Measurements from ENCODE around the gene ARL5A.

Gene ARL5A

DNA sequence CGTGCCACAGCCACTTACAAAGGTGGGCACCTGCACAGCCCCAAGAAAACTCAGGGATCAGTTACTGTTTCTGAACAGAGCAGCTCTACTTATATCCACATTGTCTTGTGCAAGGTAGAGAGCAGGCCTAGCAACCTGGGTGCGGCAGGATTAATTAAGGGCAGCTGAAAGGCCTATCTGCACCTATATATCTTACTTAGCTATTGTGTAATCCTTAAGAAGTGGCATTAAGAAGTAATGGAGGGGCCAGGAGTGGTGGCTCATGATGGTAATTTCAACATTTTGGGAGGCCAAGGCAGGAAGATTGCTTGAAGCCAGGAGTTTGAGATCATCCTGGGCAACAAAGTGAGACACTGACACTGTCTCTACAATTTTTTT is 12.8 kb upstream of the ARL5A start:
- DNase-seq (ENCODE audit: insufficient read length, low spot score) (no peak), FAIRE-seq (peak; percentile 66)

GRCh38 chr2:151840216-151841046 is 12.2 kb upstream of the ARL5A start:
- no peak for DNase-seq (ENCODE audit: insufficient read length, low spot score)
- FAIRE-seq, result peak; percentile 99

GRCh38 chr2:151837926-151838325 is 9.7 kb upstream of the ARL5A start:
- FAIRE-seq, result no peak
- no peak for DNase-seq (ENCODE audit: insufficient read length, low spot score)

DNA sequence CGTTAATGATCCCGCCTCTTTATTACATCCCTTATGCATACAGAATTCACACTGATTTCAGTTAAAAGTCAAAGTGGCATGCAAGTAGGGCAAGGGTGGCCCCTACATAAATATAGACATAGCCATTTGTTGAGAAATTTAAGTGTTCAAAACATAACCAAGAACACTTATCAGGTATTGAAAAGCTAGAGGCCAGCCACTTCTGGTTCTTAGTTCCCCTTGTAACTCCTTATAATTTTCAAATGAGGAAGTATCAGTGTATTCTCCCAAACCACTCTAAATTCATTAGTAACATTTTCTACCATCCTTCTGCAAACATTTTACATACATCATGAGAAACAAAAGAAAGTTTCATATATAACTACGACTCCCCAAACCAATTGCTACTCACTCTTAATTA is 5.8 kb upstream of the ARL5A start:
- DNase-seq (ENCODE audit: insufficient read length, low spot score) (no peak), FAIRE-seq (peak; percentile 82)

GRCh38 chr2:151830961-151831360 is 2.7 kb upstream of the ARL5A start:
- DNase-seq (ENCODE audit: insufficient read length, low spot score) (no peak), FAIRE-seq (no peak)

DNA sequence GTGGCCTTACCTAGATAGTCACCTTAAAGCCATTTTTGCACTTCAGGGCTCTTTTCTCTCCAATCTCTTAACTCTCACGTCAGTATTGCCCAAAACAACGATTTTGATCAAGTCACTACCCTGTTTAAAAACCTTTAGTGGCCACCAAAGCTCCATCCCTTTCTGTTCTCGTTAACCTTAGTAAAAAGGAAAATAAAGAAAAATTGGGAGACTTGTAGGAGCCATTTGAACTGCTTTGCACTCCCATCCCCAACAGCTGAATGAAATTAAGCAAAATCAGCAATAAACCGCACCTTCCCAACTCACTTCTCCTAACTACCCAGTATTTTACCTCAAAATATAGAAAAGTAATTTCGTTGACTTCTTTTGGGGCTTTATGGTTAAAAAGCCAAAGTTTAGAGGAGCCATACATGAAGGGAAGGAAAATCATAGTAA is 686 bp upstream of the ARL5A start:
- DNase-seq (ENCODE audit: insufficient read length, low spot score) (no peak), FAIRE-seq (no peak)

DNA sequence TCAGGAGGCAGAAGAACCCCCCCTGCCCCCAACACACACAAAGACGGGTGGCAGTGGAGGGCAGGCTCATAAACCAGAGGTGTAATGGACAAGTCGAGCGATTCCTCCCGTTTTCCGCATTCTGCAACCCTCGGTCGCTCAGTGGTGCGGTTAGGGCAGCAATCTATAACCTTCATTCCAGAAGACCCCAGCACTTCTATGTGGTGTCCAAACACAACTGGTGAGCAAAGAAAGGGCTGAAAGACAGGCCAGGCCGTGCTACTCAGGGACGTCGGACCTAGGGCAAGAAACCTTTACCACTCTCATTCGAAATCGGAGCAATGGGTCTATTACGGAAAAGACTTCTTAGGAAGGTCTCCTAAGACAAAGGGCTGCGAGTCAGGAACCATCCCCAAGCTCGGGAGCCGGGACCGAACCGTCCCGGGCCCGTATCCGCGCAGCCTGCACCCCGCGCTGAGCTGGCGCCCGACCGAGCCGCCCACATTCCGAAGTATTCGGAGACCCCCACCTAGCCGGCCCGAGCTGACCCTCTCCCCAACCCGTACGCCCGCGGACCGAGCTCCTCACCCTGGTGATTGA is 568 bp downstream of the ARL5A start:
- peak; percentile 4 for FAIRE-seq
- DNase-seq (ENCODE audit: insufficient read length, low spot score), result no peak

DNA sequence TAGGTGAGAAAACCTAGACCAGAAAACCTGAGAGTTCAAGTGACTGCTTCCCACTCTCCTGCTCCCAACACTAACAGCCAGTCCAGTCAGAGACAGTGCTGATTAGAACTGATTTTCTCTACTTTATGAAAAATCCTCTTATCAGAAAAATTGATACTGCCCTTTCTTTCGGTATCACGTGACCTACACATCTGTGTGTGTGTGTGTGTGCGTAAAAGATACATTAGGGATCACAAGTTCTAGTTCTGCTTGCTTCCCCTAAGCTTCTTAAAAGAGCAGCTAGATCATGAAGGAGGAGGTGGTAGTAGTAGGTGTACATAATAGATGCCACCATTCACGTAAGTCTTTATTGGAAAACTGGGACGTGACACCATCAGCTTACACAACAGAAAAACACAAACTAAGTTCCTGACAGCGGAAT is 1.5 kb downstream of the ARL5A start:
- FAIRE-seq (peak; percentile 76), DNase-seq (ENCODE audit: insufficient read length, low spot score) (no peak)

DNA sequence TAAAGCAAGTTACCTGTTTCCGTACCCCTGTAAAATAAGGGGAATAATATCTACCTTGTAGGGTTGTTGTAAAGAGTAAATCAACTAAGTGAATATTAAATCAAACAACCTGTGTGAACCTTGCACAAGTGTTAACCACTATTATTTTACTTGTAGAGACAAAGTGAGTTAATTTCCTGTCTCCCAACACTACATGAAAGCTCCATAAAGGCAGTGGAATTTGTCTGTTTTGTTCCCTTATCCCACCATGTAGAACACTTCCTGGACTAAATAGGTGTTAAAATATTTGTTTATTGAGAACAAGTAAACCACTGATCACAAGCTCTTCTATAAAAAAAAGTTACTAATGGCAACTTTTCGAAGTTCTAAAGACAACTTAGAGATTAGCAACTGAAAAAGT is 3.3 kb downstream of the ARL5A start:
- DNase-seq (ENCODE audit: insufficient read length, low spot score) (no peak), FAIRE-seq (peak; percentile 64)

- peak; percentile 78 for FAIRE-seq
Measured at GRCh38 chr2:151823651-151824050, 4.6 kb downstream of the ARL5A start.

DNA sequence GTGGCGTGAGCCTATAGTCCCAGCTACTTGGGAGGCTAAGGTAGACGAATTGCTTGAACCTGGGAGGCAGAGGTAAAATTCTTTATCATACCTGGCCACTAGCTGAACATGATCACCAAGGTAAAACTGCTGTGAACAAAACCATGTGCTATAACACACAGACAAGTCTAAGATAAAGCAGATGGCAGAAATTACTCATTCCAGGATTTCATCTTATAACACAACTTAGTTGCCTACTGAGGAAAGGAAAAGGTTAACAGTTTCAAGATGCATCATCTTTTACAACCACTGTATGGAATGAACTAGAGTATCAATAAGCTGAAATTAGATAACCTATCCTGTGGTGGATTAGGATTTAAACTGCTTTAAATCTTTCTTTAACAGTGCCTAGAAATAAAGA is 8.3 kb downstream of the ARL5A start:
- FAIRE-seq, result no peak
- no peak for DNase-seq (ENCODE audit: insufficient read length, low spot score)

More at GRCh38 chr2:151823651-151824050, 4.6 kb downstream of the ARL5A start:
- no peak for DNase-seq (ENCODE audit: insufficient read length, low spot score)

DNA sequence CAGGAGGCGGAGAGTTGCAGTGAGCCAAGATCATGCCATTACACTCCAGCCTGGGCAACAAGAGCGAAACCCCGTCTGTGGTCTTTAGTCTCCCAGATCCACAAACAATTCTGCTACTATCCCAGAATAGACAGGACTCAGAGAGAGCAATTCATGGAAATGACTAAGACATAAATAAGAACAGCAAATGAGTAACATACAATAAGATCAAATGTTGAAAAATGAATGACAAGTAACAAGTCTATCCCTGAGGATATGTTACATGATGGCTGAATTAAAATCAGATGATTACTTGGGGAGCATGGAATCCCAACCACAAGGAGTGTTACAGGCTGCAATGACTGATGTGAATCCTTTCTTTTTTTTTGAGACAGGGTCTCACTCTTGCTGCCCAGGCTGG is 10.3 kb downstream of the ARL5A start:
- FAIRE-seq, result peak; percentile 4
- no peak for DNase-seq (ENCODE audit: insufficient read length, low spot score)

DNA sequence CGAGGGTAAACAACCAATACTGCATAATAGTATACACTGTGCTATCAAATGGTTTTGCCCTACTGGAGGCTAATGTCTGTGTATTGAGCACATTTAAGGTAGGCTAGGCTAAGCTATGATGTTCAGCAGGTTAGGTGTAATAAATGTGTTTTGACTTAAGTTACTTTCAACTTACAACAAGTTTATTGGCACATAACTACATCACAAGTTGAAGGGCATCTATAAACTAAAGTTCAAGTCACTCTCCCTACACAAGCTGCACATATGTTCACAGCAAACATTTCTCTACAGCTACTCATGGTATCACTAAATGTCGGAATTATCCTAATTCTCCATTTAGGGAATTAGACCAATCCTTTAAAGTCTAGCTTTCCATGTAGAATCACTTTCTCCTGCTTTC is 11.4 kb downstream of the ARL5A start:
- FAIRE-seq, result peak; percentile 26

GRCh38 chr2:151815821-151816489 is 12.3 kb downstream of the ARL5A start:
- no peak for FAIRE-seq

More for the DNA sequence above, 11.4 kb downstream of the ARL5A start:
- no peak for DNase-seq (ENCODE audit: insufficient read length, low spot score)

GRCh38 chr2:151810489-151810888 is 17.7 kb downstream of the ARL5A start:
- FAIRE-seq (no peak), DNase-seq (ENCODE audit: insufficient read length, low spot score) (no peak)

More at GRCh38 chr2:151815821-151816489, 12.3 kb downstream of the ARL5A start:
- DNase-seq (ENCODE audit: insufficient read length, low spot score), result no peak

DNA sequence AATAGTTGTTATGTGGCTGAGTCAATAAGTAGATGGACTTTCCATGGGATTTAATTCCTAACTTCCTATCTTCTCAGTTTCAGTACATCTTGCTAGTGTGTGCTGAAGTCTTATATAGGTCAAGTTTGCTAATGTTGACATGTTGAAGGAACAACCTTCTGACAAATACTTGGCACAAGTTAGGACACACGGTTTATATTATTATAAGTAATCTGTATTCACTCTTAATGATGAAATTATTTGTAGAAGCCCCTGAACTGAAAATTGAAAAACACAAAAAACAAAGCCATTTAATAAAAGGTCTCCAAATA is 19.2 kb downstream of the ARL5A start:
- no peak for FAIRE-seq
- no peak for DNase-seq (ENCODE audit: insufficient read length, low spot score)

DNA sequence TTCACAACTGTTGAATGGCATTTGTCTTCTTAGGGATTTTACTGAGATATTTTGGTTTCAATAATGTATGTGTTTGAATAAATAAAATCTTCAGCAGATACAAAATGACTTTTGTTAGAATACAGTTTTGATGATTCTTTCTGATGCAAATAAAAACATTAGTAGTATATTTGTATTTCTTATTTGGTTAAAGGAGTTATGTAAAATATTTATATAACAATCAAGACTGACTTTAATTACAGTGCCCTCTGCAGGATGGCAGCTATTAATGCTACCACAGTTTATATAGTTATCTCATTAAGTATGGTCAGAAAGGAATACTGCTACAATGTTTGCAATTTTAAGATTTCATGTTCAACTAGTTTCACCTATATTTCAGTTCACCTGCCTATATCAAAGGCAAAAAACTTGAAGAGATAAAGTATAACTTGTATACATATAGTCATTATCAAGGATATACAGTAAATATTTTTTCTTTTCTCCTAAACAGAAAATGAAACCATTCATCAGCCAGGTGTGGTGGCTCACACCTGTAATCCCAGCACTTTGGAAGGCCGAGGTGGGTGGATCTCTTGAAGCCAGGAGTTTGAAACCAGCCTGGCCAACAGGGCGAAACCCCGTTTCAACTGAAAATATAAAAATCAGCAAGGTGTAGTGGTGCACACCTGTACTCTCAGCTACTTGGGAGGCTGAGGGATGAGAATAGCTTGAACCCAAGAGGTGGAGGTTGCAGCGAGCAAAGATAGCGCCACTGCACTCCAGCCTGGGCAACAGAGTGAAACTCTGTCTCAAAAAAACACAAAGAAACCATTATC is 19.8 kb downstream of the ARL5A start:
- DNase-seq (ENCODE audit: insufficient read length, low spot score) (no peak), FAIRE-seq (no peak)

- DNase-seq (ENCODE audit: insufficient read length, low spot score), result no peak
- FAIRE-seq, result peak; percentile 4
Measured at GRCh38 chr2:151805961-151806360, 22.3 kb downstream of the ARL5A start.

DNA sequence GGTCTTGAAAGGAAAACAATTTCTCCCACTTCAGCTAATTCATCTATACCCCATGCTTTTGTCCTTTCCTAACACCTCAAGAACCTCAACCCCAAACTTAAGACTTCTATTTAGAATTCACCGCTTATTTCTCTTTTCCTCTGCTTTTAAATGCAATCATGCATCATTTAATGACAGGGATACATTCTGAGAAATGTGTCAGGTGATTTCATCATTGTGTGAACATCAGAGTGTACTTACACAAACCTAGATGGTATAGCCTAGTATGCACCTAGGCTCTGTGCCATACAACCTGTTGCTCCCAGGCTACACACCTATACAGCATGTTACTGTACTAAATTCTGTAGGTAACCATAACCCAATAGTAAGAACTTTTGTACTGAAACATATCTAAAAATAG is 22.9 kb downstream of the ARL5A start:
- FAIRE-seq, result no peak
- DNase-seq (ENCODE audit: insufficient read length, low spot score), result no peak

GRCh38 chr2:151803811-151804210 is 24.4 kb downstream of the ARL5A start:
- no peak for DNase-seq (ENCODE audit: insufficient read length, low spot score)
- no peak for FAIRE-seq

DNA sequence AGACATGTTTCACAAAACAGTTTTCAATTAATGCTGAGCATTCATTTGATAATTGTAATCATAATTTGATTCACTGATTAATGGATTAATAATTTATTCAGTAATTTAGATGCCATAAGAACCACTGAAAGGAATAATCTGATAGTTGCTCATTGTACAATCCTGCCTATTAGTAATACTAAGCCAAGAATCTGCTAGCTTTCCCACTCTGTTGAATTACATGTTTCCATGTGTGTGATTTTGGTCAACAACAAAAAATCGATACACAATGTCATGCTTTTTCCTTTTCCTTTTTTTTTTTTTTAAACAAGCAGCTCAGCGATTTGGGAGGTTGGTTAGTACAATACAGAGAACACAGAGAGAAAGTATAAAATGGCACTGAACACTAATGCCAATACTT is 25.9 kb downstream of the ARL5A start:
- DNase-seq (ENCODE audit: insufficient read length, low spot score) (no peak), FAIRE-seq (no peak)
